GM18858 (cell line): ENCODE results near the gene SCN11A.

Source experiments
- ATAC-seq: cut with Tn5 transposase; IDR thresholded peaks from one replicate; pipeline ENCODE4 v1.9.1; 2021; ENCODE audit not compliant: unreplicated experiment

The SCN11A gene

DNA sequence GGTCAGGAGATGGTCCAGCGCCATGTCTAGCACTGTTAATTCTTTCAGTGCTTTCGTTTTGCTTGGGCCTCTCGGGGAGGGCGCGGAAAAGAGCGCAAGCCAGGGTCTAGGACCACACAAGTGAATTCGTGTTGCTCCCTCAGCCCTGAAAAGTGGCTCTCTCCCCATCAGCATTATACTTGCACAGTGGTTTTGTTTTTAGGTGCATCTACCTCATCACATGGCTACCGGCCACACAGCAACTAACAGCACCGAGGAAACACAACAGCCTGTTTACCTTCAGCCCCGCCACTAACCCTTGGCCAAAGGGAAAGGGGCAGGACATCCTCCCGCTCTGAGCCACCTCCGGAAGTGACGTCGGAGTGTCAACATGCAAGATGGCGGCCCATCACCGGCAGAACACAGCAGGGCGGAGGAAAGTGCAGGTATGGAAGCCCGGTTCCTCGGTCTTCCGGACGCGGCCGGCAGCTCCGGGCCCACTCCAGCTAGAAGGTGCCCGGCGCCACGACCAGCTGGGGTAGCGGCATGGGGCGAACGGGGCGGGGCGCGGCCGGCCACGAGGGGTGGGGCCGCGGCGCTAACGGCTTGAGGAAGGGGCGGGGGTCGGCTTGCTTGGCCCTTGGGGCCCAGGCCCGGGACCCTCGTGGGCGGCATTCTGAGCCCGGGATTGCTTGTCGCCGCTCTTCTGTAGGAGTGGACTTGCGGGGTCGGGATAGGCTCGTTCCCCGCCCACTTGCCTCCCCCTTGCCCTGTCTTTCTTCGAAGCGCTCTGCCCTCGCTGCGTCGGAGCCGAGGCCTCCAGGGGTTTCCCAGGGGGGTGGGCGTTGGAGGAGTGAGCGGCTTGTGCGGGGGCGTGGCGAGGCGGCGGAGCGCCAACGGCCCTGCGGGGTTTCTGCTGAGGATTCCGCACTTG is at the start of gene SCN11A, which contains the start of gene WDR48:
Gene SCN11A (minus strand): TSS at position 296 of the 913 bp plus-strand sequence. CDS start 101,582 bp downstream, outside the sequence.
Gene WDR48 (plus strand): TSS at position 368 of the 913 bp plus-strand sequence. CDS start 10 bp downstream, at position 378.
- ATAC-seq = peak; percentile 96

DNA sequence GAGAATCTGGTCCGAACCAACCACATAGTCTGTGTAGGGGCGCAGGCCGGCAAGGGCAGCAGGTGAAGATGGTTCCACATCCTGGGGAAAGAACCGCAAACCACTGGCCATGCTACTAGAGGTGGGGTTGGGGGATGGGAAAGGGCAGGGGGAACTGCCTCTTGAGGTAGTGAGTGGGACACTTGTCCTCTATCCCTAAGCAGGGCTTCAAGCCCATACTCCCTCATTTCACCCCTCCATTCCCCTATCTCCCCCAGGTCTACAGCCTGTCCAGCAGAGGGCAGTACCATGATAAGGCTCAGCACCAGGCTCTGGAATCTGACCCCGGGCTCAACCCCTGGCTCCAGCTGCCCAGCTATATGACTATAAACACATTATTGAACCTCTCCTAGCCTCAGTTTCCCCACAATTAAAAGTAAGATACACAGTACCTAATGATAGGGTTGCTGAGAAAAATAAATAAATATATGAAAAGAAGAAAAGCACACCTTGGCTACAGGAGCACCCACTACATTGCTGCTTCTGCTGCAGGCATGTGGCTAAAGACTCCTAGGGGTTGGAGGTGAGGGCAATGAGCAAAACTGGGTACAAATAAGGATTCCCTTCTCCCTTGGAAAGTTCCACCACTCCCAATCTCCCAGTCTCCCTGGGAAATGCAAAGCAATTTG is 49.4 kb upstream of the SCN11A start:
- peak; percentile 56 for ATAC-seq

DNA sequence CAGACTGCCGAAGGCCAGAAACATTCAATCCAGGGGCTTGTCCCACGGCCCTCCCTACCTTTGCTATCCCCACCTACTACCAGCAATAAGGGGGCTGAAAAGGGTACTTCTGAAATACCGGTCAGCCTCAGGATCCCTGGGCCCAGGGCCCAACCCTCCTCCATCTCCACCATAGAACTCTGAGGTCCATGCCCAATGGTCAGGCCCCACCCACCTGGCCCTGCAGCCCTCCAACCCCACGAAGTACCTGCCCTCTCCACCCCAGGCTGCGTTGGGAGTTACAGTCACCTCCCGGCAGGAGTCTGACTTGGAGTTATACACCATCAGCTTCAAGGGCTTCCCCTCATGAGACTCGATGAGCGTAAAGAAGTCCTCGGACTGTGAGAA is 48.7 kb upstream of the SCN11A start:
- ATAC-seq = no peak

DNA sequence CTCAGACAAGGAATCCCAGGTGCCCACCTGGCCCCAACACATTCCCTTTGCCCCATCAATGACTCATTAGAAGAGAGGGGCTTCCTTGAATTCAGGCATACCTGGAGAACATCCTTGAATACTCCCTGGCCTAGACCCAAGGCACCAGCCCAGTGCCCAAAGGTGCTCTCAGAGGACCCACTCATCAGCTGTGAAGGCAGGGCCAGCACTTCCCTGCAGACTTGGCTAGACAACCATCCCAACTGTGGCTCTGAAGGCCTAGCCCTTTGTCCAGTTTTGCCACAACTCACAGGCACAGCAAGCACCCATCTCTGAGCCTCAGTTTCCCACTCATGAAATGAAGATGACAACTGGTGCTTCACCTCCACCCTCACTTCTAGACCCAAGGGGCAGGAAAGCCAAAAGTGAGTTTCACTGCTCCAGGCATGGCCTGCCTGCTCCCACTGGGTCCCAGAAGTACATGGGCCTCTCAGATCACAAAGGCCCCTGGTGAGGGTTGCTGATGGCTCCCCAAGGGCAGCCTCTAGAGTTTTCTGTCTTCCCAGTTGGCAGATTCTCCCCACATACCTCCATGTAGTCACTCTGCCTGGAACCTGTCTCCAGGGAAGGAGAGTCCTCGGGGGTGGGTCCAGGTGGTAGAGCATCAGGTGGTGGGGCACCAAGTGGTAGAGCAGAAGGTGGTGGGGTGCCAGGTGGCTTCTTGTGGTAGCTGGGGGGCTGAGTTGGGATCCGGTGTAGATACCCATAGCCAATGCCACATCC is 48.2 kb upstream of the SCN11A start:
- ATAC-seq = no peak

DNA sequence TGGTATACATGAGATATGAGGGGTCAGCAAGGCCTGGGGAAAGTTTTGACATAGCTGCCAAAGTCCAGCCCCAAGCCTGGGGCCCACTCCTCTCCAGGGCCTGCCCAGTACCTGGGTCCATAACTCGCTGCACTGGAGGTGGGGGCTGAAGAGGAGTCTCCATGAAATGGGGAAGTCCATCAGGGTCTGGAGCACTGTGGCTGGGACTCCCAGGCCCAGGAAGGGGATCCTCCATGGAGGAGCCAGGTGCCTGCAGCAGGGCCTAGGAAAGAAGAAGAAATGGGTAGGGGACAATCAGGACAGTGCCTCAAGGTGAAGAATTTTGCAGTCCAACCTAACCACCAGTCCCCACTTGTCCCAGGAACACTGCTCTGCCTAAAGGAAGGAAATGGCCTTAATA is 47.5 kb upstream of the SCN11A start:
- no peak for ATAC-seq

DNA sequence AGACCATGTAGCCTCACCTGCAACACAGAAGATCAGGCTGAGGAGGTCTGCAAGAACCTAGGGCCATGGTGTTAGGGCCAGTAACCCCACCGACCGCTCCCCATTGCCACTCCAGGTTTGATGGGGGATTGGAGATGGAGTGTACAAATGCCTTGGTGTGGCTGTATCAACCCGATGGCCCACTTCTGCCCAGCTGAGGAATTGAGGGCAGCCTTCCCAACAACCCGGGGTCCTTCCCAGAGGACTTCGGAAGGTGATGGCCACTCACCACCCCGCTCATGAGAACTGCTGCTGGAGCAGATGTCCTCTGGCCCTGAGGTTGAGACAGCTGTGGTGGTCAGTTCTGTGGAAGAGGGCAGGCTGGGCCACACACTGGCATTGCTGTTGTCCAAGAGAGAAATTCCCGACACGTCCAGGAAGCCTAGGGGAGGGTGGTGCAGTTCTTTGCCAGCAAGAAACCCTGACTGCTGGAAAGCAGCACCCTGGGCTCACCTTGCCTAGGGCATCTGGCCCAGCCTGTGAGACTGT is 46.8 kb upstream of the SCN11A start:
- no peak for ATAC-seq

DNA sequence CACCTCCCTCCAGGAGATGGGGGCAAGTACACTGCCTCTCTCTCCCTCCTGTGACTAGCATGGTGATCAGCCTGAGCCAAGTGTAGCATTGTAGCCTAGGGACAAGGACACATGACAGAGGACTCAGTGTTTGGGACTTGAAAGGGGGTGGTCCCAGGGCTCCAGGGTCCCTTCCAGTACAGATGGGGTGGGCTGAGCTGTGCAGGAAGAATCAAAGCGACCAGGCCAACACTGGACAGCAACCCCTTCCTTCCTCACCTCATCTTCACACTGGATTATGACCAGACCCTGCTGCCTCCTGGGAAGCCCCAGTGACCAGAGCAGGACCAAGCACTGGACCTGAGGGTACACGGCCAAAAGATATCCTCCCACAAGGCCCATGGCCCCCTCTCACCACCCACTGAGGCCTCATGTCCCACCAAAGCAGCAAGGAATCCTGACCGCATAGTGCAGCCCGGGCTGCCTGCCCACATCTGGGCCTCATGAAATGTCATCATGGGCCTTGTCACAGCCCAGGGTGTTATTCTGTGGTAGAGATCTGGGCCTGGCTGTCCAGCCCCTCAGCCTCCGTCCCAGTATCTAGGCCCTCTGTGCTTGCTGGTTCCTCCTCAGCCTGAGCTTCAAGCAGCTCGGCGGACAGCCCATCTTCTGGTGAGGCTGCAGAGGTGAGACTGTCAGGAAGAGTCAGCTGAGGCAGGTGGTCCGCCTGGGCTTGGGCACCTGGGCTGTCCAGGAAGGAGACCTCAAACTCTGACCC is 46.1 kb upstream of the SCN11A start:
- ATAC-seq = no peak

DNA sequence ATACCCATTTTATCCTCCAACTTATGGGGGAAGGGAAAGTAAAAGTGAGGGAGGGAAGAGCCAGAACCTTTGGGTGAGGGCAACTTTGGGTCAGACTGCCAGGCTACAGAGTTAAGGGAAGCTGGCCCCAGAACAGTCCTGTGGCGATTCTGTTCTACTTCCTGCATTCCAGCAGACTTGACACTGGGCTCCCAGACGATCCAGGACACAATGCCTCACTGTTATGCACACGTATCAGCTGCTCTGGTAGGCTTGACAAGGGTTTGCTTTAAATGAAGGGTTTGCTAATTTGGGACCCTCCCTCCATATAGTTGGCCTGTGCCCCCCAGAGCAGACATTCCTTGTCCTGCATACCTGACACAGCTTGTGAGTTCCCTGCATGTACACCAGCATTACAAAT is 45.0 kb upstream of the SCN11A start:
- ATAC-seq = no peak

DNA sequence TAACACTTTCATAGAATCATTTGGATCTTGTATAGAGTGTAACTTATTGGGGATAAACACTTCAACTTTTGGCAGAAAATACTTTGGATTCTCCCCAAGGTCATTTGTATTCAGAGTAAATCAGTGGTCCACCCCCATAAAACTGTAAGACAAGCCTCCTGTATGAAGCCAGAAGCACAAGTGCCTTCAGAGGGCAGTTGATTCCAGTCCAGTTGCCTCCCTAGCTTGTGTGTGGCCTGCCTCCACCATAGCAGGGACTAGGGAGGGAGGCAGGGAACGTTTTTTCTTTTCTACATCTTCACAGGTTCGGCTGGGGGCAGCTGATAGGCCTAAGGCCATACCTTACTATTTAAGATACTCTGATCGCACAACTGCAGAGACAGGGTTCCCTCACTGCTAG is 44.0 kb upstream of the SCN11A start:
- ATAC-seq = no peak

DNA sequence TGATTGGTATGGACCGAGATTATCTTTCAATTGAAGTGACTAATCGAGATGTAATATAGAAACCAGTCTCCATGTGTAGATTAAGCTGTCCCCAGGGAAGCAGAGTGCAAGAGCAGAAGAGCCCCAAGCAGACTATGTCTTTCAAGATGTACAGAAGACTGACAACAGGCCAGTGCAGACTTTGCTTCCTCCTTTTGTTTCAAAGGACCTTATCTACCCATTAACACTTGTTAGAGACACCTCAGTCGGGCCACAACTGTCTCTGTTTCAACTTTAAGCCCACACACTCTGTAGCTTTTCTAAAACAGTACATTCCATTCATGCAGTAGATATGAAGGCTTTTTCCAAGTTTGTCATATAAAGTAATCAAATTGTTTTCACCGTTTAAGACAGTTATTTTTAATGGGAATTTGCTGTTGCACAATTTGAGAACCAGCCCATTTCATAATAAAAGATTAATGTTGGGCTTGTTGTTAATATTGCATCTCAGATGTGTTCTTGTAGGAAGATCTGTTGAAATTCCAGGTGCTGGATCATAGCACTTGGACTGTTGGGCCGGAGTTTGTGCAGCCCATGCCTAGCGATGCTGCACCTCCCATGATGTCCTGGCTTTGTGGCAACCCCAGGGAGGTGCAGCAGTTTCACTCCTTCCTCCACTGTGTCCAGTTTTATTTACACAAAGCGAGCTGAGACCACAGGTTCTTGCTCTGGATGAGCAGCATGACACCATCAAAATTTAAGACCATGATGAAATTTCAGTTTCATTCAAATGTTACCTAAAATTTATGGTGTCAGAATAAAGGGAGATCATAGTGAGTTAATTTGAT is 43.3 kb upstream of the SCN11A start:
- no peak for ATAC-seq

DNA sequence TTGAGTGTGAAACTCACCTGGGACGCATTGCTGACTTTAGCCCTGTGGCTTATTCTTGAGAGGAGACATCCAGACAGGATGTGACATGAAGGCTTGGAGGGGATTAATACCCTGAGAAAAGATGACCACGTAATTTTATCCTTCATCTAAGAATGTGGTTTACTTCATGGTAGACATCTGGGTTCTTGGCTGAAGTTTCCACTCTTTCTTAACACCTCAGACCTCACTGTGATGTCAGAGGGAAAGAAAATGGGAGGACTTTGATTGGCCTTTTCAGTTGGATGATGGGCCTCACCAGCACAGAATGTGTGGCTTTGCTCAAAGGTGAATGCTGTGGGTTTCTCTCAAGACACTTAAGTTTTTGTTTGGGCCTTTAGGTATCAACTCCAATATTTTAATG is 39.2 kb upstream of the SCN11A start:
- no peak for ATAC-seq

DNA sequence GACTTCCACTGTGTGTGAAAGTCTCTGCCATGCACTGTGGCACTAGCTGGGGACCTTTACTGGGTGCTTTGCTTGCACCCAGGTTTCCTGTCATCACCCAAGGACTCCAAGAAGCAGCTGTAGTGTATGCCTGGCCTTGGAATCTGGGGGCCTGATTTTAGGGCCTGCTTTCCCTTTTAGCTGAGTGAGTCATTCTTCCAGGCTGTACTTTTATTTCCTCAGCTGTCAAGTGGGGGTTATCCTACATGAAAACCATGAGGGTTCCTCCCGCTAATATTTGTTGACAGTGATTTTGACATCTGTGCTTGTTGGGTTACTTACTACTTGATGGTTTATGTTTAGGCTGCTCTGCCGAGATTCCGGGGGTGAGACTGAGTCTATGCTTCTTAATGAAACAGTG is 37.1 kb upstream of the SCN11A start:
- ATAC-seq = no peak

DNA sequence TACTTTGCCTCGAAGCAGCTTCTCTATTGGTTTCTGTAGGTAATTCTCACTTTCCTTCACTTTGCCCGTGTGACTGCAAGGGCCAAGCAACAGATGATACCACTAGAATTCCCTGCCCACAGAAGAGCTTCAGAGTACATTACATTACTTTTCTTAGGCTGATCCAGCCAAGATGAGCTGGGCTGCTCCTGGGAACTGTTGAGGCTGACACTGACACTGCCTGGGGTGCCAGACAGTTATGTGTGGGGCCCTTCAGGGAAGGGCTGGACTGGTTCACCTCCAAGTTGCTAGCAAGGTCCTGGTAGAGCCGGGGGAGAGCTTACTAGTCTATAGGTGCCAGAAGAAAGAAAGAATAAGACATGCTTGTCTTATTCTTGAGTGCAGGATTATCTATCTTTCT is 36.7 kb upstream of the SCN11A start:
- ATAC-seq = no peak

DNA sequence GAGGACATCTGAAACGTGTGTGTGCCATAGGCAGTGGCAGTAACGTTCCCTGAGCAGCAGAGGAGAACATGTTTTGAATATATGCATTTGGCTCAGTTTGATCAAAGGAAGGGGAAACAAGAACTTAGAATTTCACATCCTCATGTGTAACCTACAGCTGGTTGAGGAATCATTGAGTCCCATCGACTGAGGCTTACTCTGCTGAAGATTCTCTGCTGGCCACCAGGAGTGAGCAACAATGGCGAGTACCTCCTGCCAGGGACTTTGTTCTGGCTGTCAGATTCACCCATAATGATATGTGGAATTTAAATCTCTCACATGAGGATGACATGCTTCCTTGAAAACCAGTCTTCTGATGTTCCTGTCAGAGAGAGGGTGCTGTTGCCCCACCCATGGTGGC is 34.4 kb upstream of the SCN11A start:
- peak; percentile 58 for ATAC-seq

DNA sequence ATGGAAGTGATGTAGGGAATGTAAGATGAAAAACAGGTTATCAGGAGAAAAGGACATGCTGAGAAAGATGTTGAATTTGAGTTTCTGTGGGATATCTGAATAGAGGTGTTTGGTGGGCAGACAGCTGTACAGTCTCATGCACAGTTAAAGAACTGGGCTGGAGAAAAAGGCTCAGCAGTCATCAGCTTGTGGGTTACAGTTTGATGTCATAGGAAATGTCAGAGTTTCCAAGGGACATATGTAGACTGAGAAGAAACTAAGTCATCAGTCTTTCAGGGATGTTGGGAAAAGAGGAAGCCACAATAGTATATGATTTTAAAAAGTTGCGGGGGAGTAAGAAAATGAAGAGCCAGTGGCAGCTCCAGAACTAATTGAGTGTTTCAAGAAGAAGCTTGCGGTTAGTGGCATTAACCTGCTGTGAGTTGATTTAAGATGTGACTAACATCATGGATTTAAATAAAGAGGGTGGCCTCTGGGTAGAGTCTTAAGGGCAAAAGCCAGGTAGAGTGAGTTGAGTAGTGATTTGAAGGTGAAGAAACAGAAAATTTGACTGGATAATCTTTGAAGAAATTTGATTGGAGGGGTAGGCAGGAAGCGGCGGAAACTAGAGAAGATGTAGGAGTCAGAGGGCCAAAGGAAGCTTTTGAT is 31.0 kb upstream of the SCN11A start:
- ATAC-seq = no peak

DNA sequence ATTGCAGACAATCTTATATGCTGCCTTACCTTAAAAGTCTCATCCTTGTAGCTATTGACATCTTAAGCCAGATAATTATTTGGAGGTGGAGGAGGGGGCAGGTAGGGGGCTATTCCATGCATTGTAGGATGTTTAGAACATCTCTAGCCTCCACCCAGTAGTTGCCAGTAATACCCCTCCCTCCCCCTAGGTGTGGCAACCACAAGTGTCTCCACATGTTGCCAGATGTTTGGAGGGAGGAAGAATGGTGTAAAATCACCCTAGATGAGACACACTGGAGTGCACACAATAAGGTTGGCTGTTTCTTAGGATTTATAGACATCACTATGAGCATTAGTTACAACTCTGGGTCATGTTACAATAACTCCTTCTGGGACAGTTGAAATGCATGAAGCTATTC is 28.3 kb upstream of the SCN11A start:
- no peak for ATAC-seq

DNA sequence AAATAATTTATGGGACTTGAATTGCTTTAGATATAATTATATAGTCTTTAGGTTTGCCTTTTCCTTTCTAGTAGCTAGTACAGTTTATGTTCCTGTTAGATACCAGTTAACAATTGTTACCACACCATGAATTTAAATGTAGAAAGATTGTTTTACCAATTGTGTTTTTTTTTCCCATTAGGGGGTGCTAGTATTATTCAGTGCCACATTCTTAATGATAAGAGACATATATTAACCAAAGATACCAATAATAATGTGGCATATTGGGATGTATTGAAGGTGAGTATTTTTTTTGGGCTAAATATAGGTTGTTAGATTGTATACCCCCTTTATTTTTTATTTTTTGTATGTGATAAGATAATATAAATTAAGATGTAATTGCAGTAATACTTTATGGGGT is 27.8 kb upstream of the SCN11A start:
- ATAC-seq = no peak

DNA sequence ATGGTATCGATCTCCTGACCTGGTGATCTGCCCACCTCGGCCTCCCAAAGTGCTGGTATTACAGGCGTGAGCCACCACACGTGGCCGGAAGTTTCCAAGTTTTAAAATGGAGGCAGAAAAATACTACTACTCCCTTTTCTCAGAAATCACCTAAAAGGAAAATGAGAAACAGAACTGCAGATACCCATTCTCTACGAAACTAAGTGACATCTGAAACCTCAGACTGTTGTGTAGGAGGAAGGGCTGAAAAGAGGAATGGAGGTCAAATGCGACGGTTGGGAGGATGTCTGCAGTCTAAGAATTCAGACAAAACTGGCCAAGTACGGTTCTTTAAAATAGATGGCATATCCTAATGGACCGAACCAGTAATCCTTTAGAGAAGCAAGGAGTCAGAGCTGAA is 24.2 kb upstream of the SCN11A start:
- ATAC-seq = peak; percentile 40

DNA sequence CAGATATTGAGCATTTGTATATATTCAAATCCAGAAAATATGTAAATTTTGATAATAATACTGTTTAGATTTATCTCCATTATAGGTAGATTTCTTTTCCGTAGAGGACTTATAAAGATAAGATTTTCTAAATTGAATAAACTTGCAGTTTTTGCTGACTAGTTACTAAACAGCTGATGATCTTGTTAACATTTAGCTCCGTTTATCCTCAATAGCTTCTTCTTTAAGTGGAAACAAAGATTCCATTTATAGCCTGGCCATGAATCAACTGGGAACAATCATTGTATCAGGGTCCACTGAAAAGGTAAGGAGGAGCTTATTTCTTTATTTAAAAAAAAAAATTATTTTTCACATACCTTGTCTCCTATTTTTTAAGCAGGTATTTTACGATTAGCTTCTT is 16.8 kb upstream of the SCN11A start:
- no peak for ATAC-seq
